Mucosa of gallbladder (tissue), 1 donor: ENCODE data around the gene PPP1R37. TPM values are rescaled to one million over a fixed set of nuclear protein-coding genes. Genes with fewer than 3 reads are reported as not detected.
A peak's percentile ranks its signal among the peaks of the same experiment; 100 is the strongest.

Experiments used
- DNase-seq: peaks from one replicate; pipeline ENCODE4 v3.0.0-alpha.2; 2020; ENCODE audit warnings: low spot score
- total RNA-seq: library from RNA; stranded (reverse); gene quantifications from one replicate; pipeline ENCODE4 v1.2.1, GENCODE V29; 2021
- donor health status: DM: no; HTN: no; CAD: no.

The PPP1R37 gene
- total RNA-seq, 1 donor from 2014 or later: 83.4 TPM

- DNase-seq: peak; percentile 60
Measured at GRCh38 chr19:45152504-45153338, 59.7 kb downstream of the PPP1R37 start.

GRCh38 chr19:45153339-45154063, 60.5 kb downstream of the PPP1R37 start:
- peak; percentile 21 for DNase-seq

- DNase-seq: peak; percentile 58
Measured at GRCh38 chr19:45154064-45154827, 61.3 kb downstream of the PPP1R37 start.

- no peak for DNase-seq
Measured at GRCh38 chr19:45156011-45156630, 63.1 kb downstream of the PPP1R37 start.

- no peak for DNase-seq
Measured at GRCh38 chr19:45156751-45157150, 63.8 kb downstream of the PPP1R37 start.

- DNase-seq: no peak
Measured at GRCh38 chr19:45158503-45159209, 65.7 kb downstream of the PPP1R37 start.

GRCh38 chr19:45159210-45159970, 66.4 kb downstream of the PPP1R37 start:
- no peak for DNase-seq

GRCh38 chr19:45159971-45160324, 67.0 kb downstream of the PPP1R37 start:
- no peak for DNase-seq

- peak; percentile 53 for DNase-seq
Measured at GRCh38 chr19:45160870-45161737, 68.1 kb downstream of the PPP1R37 start, which contains the start of gene NKPD1. NKPD1 (minus strand) TSS chr19:45160982; CDS start chr19:45160150, 832 bp downstream.

- no peak for DNase-seq
Measured at GRCh38 chr19:45161738-45162607, 69.0 kb downstream of the PPP1R37 start.

- DNase-seq: no peak
Measured at GRCh38 chr19:45162608-45163143, 69.7 kb downstream of the PPP1R37 start.

GRCh38 chr19:45163156-45163555, 70.2 kb downstream of the PPP1R37 start:
- DNase-seq: no peak

- no peak for DNase-seq
Measured at GRCh38 chr19:45163751-45164460, 70.9 kb downstream of the PPP1R37 start.

GRCh38 chr19:45164577-45165335, 71.8 kb downstream of the PPP1R37 start:
- peak; percentile 75 for DNase-seq

- DNase-seq: no peak
Measured at GRCh38 chr19:45166723-45167252, 73.8 kb downstream of the PPP1R37 start.

- no peak for DNase-seq
Measured at GRCh38 chr19:45168767-45169351, 75.9 kb downstream of the PPP1R37 start.
